Fibroblast of the aortic adventitia (primary cell): ENCODE data around the gene STAG2. TPM values are rescaled to one million over a fixed set of nuclear protein-coding genes. Genes with fewer than 3 reads are reported as not detected.

ENCODE experiments used
- DNase-seq: peaks from one replicate; pipeline ENCODE4 v3.0.0-alpha.2; 2010; ENCODE audit warnings: low read depth
- H3K4me3 ChIP-seq: 2 replicates; pipeline ENCODE4 v1.5.1; 2011; ENCODE audit warnings: low read depth, mild to moderate bottlenecking, control low read depth, low read length, moderate library complexity
- CTCF ChIP-seq: IDR thresholded peaks from 2 replicates; pipeline ENCODE4 v1.5.1; 2011; ENCODE audit warnings: mild to moderate bottlenecking, low read length, control low read depth, inconsistent platforms; ENCODE audit not compliant: insufficient read depth
- total RNA-seq: library from RNA; depleted of rRNA; stranded (reverse); fragments of >200 nt; gene quantifications from 2 replicates; pipeline ENCODE4 v1.2.3, GENCODE V29; 2012; ENCODE audit warnings: low replicate concordance

The STAG2 gene
- total RNA-seq, 1 donor: 85.5 TPM

GRCh38 chrX:123971982-123972381 lies 10.5 kb downstream of the STAG2 start:
- DNase-seq: peak; percentile 34
- no peak for TF ChIP-seq CTCF
- H3K4me3 ChIP-seq: no peak overlapping the region

GRCh38 chrX:123973921-123974320 lies 12.4 kb downstream of the STAG2 start:
- DNase-seq: no peak
- no peak for TF ChIP-seq CTCF
- no peak overlapping the region for H3K4me3 ChIP-seq

DNA sequence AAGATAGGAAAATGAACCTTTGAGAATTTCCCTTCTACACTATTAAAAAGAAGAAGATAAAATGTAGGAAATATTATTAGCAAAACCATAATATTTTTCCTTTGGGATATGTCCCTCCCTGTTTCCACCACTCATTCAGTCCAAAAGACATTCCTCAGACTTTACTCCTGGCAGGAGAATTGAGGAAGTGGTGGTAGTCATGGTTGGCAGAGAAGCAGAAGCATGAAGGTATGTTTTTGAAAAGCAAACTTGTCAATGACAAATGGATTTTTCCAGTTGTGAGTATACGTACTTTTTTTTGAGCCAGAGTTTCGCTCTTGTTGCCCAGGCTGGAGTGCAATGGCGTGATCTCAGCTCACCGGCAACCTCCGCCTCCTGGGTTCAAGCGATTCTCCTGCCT lies 13.7 kb downstream of the STAG2 start:
- no peak overlapping the region for H3K4me3 ChIP-seq
- peak; percentile 84 for DNase-seq
- no peak for TF ChIP-seq CTCF

DNA sequence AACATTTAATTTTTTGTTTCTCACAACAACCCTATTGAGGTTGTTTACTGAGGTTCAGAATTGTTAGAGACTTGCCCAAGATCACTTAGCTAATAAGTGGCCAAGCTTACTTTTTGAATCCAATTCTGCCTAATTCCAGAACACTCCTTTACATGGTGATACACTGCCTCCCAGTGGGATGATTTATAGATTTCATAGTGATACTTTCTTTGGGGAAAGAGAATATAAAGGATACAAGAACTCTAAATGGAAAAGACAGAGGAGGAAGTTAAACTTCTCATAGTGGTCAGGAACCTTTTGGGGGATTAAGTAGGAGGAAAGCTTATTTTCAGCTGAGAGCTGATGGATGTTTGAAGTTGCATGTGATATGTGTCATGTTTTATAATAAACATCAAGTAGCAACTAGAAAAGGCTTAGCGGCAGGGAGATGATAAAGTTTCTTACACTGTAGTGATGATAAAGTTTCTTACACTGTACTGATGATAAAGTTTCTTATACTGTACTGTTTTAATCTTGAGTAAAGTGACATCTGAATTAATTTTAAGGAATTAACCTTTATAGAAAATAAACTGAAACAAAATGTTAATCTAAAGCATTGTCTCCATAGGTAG lies 15.3 kb downstream of the STAG2 start:
- TF ChIP-seq CTCF: no peak
- no peak overlapping the region for H3K4me3 ChIP-seq
- DNase-seq: peak; percentile 69

GRCh38 chrX:123983240-123983639 lies 21.7 kb downstream of the STAG2 start:
- no peak for TF ChIP-seq CTCF
- no peak for DNase-seq
- no peak overlapping the region for H3K4me3 ChIP-seq

- TF ChIP-seq CTCF: no peak
- DNase-seq: no peak
Observed at GRCh38 chrX:123986377-123986776, 24.9 kb downstream of the STAG2 start.

More at GRCh38 chrX:123986377-123986776, 24.9 kb downstream of the STAG2 start:
- H3K4me3 ChIP-seq: no peak overlapping the region
